Right renal cortex interstitium (tissue), 3 donors: ENCODE data around the gene KCNIP2. TPM values are rescaled to one million over a fixed set of nuclear protein-coding genes. Genes with fewer than 3 reads are reported as not detected.

Source experiments
- DNase-seq, 3 donors: peaks; one replicate each; pipeline ENCODE4 v3.0.0-alpha.2; 2013; ENCODE audit warnings: low read depth in 3 of 3, low spot score in 2 of 3
- polyA plus RNA-seq, 3 donors: library from polyadenylated mRNA; unstranded; fragments of 120-200 nt; gene quantifications; one replicate each; pipeline ENCODE4 v1.2.1, GENCODE V29; 2013; ENCODE audit not compliant: insufficient read length in 3 of 3

The KCNIP2 gene
- polyA plus RNA-seq, 3 donors, result 2.4 to 4.0 (median 3.6) TPM

DNA sequence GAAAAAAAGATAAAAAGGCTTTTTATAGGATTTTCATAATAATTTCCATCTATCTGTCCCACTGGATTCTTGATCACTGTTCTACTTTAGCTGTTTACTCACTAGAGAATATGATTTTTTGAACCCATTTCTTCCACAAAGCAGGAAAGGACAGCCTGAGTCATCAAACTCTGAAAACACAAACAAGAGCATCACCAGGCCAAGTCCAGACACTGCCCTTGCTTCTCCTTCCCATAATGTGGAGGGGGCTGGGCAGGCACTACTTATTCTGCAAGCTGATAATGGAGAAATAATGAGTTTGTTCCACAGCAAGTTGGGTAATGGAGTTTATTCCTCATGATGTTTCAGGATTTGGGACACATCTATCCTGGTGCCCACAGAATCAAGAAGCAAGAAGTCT lies 13.0 kb upstream of the KCNIP2 start:
- no peak for DNase-seq

DNA sequence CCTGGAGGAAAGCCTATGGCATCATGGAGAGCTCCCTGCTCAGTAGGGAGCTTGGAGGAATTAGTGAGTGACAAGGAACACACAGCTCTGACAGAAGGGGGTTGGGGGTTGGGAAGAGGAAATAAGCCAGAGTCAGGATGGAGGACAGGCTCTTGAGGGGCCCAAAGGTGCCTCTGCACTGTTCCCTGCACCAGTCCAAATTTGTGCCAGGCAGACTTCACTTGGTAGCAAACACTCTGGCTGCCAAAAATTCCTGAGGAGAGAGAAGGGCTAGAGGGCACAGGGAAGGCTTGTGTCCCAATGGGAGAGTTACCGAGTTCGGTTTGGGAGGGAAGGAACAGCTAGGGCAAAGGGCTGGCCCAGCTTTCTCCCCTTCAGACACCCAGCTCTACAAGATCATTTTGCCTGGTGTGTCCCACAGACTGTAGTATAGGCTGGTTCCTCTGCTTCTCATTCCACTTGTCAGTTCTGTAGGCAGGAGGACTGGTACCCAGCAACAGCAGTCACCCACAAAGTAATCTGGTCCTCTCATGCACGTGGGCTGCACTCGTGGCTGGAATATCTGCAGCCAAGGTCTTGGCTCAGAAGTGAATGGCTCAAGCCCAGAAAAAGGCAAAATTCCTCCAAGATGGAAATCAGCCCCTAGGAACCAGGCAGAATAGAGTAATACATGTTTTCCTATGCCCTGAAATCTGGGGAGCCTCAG lies 8.0 kb upstream of the KCNIP2 start:
- no peak for DNase-seq

- DNase-seq, result no peak
Observed at GRCh38 chr10:101850749-101851148, 7.1 kb upstream of the KCNIP2 start.

DNA sequence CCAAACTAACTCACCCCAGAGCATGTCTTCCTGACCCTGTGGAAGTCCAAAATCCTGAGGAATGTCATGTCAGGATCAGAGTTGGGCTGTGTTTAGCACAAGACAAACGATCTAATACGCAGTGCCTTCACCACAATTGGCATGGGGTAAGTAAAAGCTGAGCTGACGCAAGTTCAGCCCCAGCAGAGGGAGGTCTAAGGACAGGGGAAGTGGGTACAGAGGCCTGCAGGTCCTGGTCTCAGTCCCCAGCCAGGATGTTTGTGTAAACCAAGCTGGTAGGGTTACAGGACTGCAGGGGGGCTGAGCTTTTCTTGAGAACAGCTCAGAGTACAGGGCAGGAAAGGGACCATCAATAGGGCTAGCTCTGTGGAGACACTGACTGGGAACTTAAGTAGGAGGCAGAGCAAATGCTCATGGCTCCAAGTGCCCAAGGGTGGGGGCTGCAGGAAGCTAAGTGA lies 5.3 kb upstream of the KCNIP2 start:
- DNase-seq, result no peak

GRCh38 chr10:101848408-101848807 lies 4.8 kb upstream of the KCNIP2 start:
- DNase-seq, result no peak

DNA sequence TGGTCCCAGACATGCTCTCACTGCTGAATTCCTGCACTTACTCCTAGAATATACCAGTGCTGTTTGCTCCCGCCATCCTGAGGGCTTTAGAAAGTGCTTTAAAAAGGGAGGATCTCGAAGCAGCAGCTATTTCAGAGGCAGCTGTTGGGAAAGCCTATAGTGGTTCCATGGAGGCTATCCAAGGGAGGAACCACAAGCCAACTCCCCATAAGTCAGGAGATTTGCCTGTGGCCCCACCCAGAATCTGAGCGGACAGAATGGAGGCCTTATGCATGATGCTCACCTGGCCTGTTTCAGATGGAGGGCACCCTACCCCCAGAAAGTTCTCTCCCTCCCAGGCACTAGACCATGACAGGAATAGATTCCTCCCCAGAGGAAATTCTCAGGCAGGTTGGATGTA lies 2.3 kb upstream of the KCNIP2 start:
- DNase-seq, result no peak

GRCh38 chr10:101841826-101842225 lies 1.8 kb downstream of the KCNIP2 start:
- DNase-seq, result no peak

- peak in 2 of 3 donors; percentile 82 to 87 for DNase-seq
Observed at GRCh38 chr10:101840741-101841453, 2.7 kb downstream of the KCNIP2 start.

DNA sequence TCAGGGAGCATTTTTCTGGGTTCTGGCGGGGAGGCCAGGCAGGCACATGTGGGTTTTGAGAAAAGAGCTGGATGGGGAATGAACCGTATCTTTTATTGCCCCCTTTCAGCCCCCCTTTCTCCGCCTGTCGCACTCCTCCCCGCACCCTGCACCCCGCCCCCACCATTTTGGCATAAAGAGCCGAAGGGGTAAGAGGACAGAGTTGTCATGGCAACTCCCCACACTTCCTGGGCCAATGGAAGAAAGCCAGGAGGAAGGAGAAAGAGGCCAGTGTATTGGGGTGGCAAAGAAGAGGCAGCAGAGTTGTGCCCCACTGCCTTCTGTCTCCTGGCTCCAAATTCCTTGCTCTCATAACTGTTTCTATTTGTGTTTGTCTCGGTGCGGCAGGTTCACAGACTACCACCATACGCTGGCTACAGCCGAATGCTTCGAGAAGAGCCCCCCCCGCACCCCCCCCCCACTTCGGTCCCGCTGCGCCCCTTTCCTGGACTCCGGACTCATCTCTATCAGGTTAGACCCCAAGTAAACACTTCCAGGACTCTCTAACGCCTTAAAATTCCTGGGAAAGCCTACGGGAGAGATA lies 3.4 kb downstream of the KCNIP2 start:
- DNase-seq, result no peak

- no peak for DNase-seq
Observed at GRCh38 chr10:101839416-101840063, 4.1 kb downstream of the KCNIP2 start.

- no peak for DNase-seq
Observed at GRCh38 chr10:101839002-101839401, 4.6 kb downstream of the KCNIP2 start.

- DNase-seq, result no peak
Observed at GRCh38 chr10:101838416-101838970, 5.1 kb downstream of the KCNIP2 start.

DNA sequence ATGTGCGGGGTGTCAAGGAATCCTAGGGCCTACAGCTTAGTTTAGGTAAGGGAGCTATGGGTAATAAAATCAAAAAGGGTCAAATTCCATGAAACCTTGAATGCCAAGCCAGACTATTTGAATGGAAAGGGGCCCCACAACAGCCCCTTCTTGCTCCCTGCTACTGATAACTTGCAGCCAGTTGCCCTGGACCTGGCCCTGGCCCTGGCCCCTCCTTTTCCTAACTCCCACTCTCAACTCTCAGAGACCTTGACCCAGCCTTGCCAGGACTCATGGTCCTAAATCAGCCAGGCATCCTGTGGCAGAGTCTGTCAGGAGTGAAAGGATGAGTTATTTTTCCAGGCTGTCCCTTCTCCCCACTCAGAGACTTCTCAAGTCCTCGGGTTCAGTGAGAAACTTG lies 5.9 kb downstream of the KCNIP2 start:
- DNase-seq, result no peak

GRCh38 chr10:101835362-101835761 lies 8.2 kb downstream of the KCNIP2 start:
- no peak for DNase-seq

DNA sequence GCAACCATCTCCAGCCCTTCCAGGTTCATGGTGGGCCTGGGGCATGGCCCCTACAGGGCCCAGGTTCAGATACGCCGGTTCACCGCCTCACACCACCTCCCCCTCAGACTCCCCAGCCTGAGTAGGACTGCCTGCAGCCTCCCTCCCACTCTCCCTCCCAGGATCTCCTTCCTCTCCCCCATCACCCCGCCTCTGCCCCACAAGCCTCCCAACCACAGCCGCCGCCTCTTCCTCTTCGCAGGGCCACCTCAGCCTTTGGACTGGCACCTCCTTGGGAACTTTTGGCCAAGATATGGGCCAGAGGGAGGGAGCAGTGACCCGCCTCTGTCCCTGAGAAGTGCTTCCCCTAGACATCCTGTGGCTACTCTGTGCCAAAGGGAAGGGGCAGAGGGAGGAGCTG lies 9.3 kb downstream of the KCNIP2 start:
- DNase-seq, result no peak

GRCh38 chr10:101833466-101833865 lies 10.1 kb downstream of the KCNIP2 start:
- DNase-seq, result no peak

DNA sequence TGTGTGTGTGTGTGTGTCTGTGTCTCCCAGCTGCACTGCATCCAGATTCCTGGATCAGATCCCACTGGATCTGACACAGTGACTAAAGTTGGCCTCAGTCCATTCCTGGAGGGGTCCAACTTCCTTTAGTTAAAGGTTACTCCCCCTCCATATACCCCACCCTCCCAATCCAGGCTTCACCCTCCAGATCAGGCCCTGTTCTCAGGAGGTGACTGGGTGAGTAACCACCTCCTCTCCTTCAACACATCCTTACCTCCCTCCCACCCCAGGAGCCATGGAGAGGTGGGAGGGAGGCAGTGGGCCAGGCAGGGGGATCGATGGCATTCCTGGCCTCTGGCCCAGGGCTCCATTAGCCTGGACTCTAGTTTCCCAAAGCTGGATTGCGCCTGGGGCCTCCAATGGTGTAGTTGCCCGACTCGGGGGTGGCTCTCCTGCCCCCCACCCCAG lies 11.3 kb downstream of the KCNIP2 start:
- no peak for DNase-seq

DNA sequence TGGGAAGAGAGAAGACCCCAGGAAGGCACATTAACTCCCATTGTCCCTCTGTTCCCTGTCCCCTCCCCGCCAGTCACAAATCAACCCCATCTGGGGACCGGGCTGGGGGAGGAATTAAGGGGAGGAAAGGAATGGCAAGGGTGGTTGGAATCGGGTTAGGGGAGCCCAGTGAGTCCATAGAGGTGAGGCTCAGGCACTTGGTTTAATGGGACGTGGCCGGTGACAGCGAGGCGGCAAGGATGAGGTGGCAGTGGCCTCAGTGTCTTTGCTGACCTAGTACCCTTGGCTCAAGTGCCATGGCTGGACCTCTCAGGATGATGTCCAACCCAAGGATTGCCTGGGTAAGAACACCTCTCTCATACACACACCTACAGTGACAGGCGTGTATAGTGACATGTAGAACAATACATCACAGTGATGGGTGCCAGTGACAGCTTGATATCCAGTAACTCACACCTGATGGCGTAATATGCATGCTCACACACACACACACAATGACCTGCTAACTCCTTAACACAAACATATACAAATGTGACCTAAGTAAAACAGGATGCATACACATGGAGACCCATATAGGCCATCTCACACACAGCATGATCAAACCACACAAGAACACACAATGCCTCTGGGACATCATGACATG lies 12.3 kb downstream of the KCNIP2 start:
- no peak for DNase-seq

GRCh38 chr10:101830322-101831168 lies 13.1 kb downstream of the KCNIP2 start:
- peak in 1 of 3 donors; percentile 77 for DNase-seq
